Measurements from ENCODE around the gene GPHN.

Gene GPHN

GRCh38 chr14:66603945-66604344, 96.0 kb downstream of the GPHN start:
- H3K27ac Mint-ChIP-seq = no peak overlapping the region
- H3K36me3 Mint-ChIP-seq = no peaks in the 10 kb centered on the region
- no peaks in the 10 kb centered on the region for H3K9me3 Mint-ChIP-seq
- peaks cover 10% of the 10 kb centered on the region for H3K4me1 Mint-ChIP-seq
- ATAC-seq = no peak
- H3K4me3 Mint-ChIP-seq = no peak overlapping the region
- no peak for DNase-seq (ENCODE audit: low spot score in 2 of 2)

- Mint-ChIP-seq H3K27ac (no peak overlapping the region), H3K4me1 (peaks cover 17% of the 10 kb centered on the region), H3K4me3 (no peak overlapping the region), H3K9me3 (no peaks in the 10 kb centered on the region), H3K36me3 (no peaks in the 10 kb centered on the region)
- peak; percentile 71 for ATAC-seq
- no peak for DNase-seq (ENCODE audit: low spot score in 2 of 2)
Observed at GRCh38 chr14:66606826-66607225, 98.9 kb downstream of the GPHN start.

- DNase-seq (ENCODE audit: low spot score in 2 of 2) = no peak
- ATAC-seq = no peak
- H3K4me1 Mint-ChIP-seq = peaks cover 17% of the 10 kb centered on the region
- H3K4me3 Mint-ChIP-seq = no peak overlapping the region
- H3K9me3 Mint-ChIP-seq = peaks cover 2% of the 10 kb centered on the region
- H3K36me3 Mint-ChIP-seq = no peaks in the 10 kb centered on the region
- H3K27ac Mint-ChIP-seq = no peak overlapping the region
Observed at GRCh38 chr14:66610154-66610563, 102.2 kb downstream of the GPHN start.

GRCh38 chr14:66613344-66613743, 105.4 kb downstream of the GPHN start:
- DNase-seq (ENCODE audit: low spot score in 2 of 2) = no peak
- no peak for ATAC-seq
- peaks cover 7% of the 10 kb centered on the region for H3K4me1 Mint-ChIP-seq
- H3K36me3 Mint-ChIP-seq = no peaks in the 10 kb centered on the region
- no peak overlapping the region for H3K4me3 Mint-ChIP-seq
- peaks cover 2% of the 10 kb centered on the region for H3K9me3 Mint-ChIP-seq
- no peak overlapping the region for H3K27ac Mint-ChIP-seq

- no peaks in the 10 kb centered on the region for H3K4me1 Mint-ChIP-seq
- H3K9me3 Mint-ChIP-seq = no peaks in the 10 kb centered on the region
- H3K4me3 Mint-ChIP-seq = no peak overlapping the region
- no peak for ATAC-seq
- no peak overlapping the region for H3K27ac Mint-ChIP-seq
- DNase-seq (ENCODE audit: low spot score in 2 of 2) = no peak
- H3K36me3 Mint-ChIP-seq = no peaks in the 10 kb centered on the region
Observed at GRCh38 chr14:66619952-66620351, 112.0 kb downstream of the GPHN start.

GRCh38 chr14:66623838-66624237, 115.9 kb downstream of the GPHN start:
- Mint-ChIP-seq H3K27ac (no peak overlapping the region), H3K9me3 (no peaks in the 10 kb centered on the region), H3K36me3 (no peaks in the 10 kb centered on the region), H3K4me3 (no peak overlapping the region), H3K4me1 (no peaks in the 10 kb centered on the region)
- ATAC-seq = no peak
- no peak for DNase-seq (ENCODE audit: low spot score in 2 of 2)

- DNase-seq (ENCODE audit: low spot score in 2 of 2) = no peak
Observed at GRCh38 chr14:66624336-66624937, 116.5 kb downstream of the GPHN start.

GRCh38 chr14:66628636-66629035, 120.7 kb downstream of the GPHN start:
- Mint-ChIP-seq H3K27ac (no peak overlapping the region), H3K9me3 (no peaks in the 10 kb centered on the region), H3K4me1 (no peaks in the 10 kb centered on the region), H3K4me3 (no peak overlapping the region), H3K36me3 (no peaks in the 10 kb centered on the region)
- DNase-seq (ENCODE audit: low spot score in 2 of 2) (no peak), ATAC-seq (no peak)

More at GRCh38 chr14:66624336-66624937, 116.5 kb downstream of the GPHN start:
- Mint-ChIP-seq H3K27ac (no peak overlapping the region), H3K36me3 (no peaks in the 10 kb centered on the region), H3K4me1 (no peaks in the 10 kb centered on the region), H3K9me3 (no peaks in the 10 kb centered on the region), H3K4me3 (no peak overlapping the region)
- ATAC-seq = no peak

- H3K36me3 Mint-ChIP-seq = no peaks in the 10 kb centered on the region
- no peak overlapping the region for H3K27ac Mint-ChIP-seq
- H3K4me1 Mint-ChIP-seq = no peaks in the 10 kb centered on the region
- no peak overlapping the region for H3K4me3 Mint-ChIP-seq
- no peak for DNase-seq (ENCODE audit: low spot score in 2 of 2)
- H3K9me3 Mint-ChIP-seq = no peaks in the 10 kb centered on the region
- no peak for ATAC-seq
Observed at GRCh38 chr14:66629499-66629898, 121.6 kb downstream of the GPHN start.

- H3K27ac Mint-ChIP-seq = no peak overlapping the region
- H3K36me3 Mint-ChIP-seq = no peaks in the 10 kb centered on the region
- ATAC-seq = no peak
- H3K4me3 Mint-ChIP-seq = no peak overlapping the region
- no peaks in the 10 kb centered on the region for H3K9me3 Mint-ChIP-seq
- no peak for DNase-seq (ENCODE audit: low spot score in 2 of 2)
- H3K4me1 Mint-ChIP-seq = no peaks in the 10 kb centered on the region
Observed at GRCh38 chr14:66634876-66635275, 126.9 kb downstream of the GPHN start.

- ATAC-seq (no peak), DNase-seq (ENCODE audit: low spot score in 2 of 2) (no peak)
- Mint-ChIP-seq H3K27ac (no peak overlapping the region), H3K36me3 (no peaks in the 10 kb centered on the region), H3K4me1 (no peaks in the 10 kb centered on the region), H3K4me3 (no peak overlapping the region), H3K9me3 (no peaks in the 10 kb centered on the region)
Observed at GRCh38 chr14:66635435-66635834, 127.5 kb downstream of the GPHN start.

GRCh38 chr14:66636240-66636639, 128.3 kb downstream of the GPHN start:
- DNase-seq (ENCODE audit: low spot score in 2 of 2) (no peak), ATAC-seq (no peak)
- Mint-ChIP-seq H3K4me3 (no peak overlapping the region), H3K4me1 (no peaks in the 10 kb centered on the region), H3K36me3 (no peaks in the 10 kb centered on the region), H3K27ac (no peak overlapping the region), H3K9me3 (no peaks in the 10 kb centered on the region)

- H3K27ac Mint-ChIP-seq = no peak overlapping the region
- H3K36me3 Mint-ChIP-seq = no peaks in the 10 kb centered on the region
- no peak overlapping the region for H3K4me3 Mint-ChIP-seq
Observed at GRCh38 chr14:66638689-66639088, 130.7 kb downstream of the GPHN start.

GRCh38 chr14:66641861-66642635, 134.1 kb downstream of the GPHN start:
- no peak overlapping the region for H3K27ac Mint-ChIP-seq

More at GRCh38 chr14:66638689-66639088, 130.7 kb downstream of the GPHN start:
- ATAC-seq (no peak), DNase-seq (ENCODE audit: low spot score in 2 of 2) (no peak)
- Mint-ChIP-seq H3K9me3 (no peaks in the 10 kb centered on the region), H3K4me1 (no peaks in the 10 kb centered on the region)

GRCh38 chr14:66643344-66643743, 135.4 kb downstream of the GPHN start:
- no peak overlapping the region for H3K4me3 Mint-ChIP-seq
- H3K9me3 Mint-ChIP-seq = no peaks in the 10 kb centered on the region
- no peaks in the 10 kb centered on the region for H3K36me3 Mint-ChIP-seq
- ATAC-seq (no peak), DNase-seq (ENCODE audit: low spot score in 2 of 2) (no peak)
- H3K27ac Mint-ChIP-seq = no peak overlapping the region
- no peaks in the 10 kb centered on the region for H3K4me1 Mint-ChIP-seq

More at GRCh38 chr14:66641861-66642635, 134.1 kb downstream of the GPHN start:
- no peak overlapping the region for H3K4me3 Mint-ChIP-seq
- H3K4me1 Mint-ChIP-seq = no peaks in the 10 kb centered on the region
- ATAC-seq = no peak
- DNase-seq (ENCODE audit: low spot score in 2 of 2) = no peak
- H3K36me3 Mint-ChIP-seq = no peaks in the 10 kb centered on the region
- no peaks in the 10 kb centered on the region for H3K9me3 Mint-ChIP-seq

- Mint-ChIP-seq H3K27ac (no peak overlapping the region), H3K4me1 (no peaks in the 10 kb centered on the region), H3K4me3 (no peak overlapping the region), H3K36me3 (no peaks in the 10 kb centered on the region), H3K9me3 (no peaks in the 10 kb centered on the region)
- ATAC-seq (no peak), DNase-seq (ENCODE audit: low spot score in 2 of 2) (no peak)
Observed at GRCh38 chr14:66645716-66646115, 137.8 kb downstream of the GPHN start.
